Mucosa of rectum (tissue), 2 donors: ENCODE data around the gene FSD1.
"Not testable (repeated sequence)": the region's sequence is repeated elsewhere in the genome, so short reads cannot be mapped to it uniquely, and the experiment has no call there.

Experiments
- H3K27ac ChIP-seq, 2 donors: one replicate each; pipeline ENCODE4 v1.7.0; 2013; ENCODE audit warnings: inconsistent platforms in 2 of 2, low read depth in 2 of 2, low read length in 2 of 2
- H3K27me3 ChIP-seq, 2 donors: one replicate each; pipeline ENCODE4 v1.7.0; 2013; ENCODE audit warnings: low read length in 2 of 2; ENCODE audit not compliant: control insufficient read depth in 2 of 2, insufficient read depth in 2 of 2
- H3K36me3 ChIP-seq, 2 donors: one replicate each; pipeline ENCODE4 v1.7.0; 2013; ENCODE audit warnings: low read length in 2 of 2; ENCODE audit not compliant: control insufficient read depth in 2 of 2, insufficient read depth in 2 of 2
- H3K4me1 ChIP-seq, 2 donors: one replicate each; pipeline ENCODE4 v1.7.0; 2013; ENCODE audit warnings: low read length in 2 of 2, mild to moderate bottlenecking in 1 of 2; ENCODE audit not compliant: control insufficient read depth in 2 of 2, insufficient read depth in 2 of 2
- H3K4me3 ChIP-seq, 2 donors: one replicate each; pipeline ENCODE4 v1.7.0; 2013; ENCODE audit warnings: low read length in 2 of 2
- H3K9ac ChIP-seq, 2 donors: one replicate each; pipeline ENCODE4 v1.7.0; 2013; ENCODE audit warnings: low read length in 2 of 2, low read depth in 1 of 2, mild to moderate bottlenecking in 1 of 2
- H3K9me3 ChIP-seq, 2 donors: one replicate each; pipeline ENCODE4 v1.7.0; 2013; ENCODE audit warnings: low read length in 2 of 2; ENCODE audit not compliant: control insufficient read depth in 2 of 2
- donor health status: healthy.
- donor health status: Normal muscosa, but diverticular disease.

Gene FSD1

DNA sequence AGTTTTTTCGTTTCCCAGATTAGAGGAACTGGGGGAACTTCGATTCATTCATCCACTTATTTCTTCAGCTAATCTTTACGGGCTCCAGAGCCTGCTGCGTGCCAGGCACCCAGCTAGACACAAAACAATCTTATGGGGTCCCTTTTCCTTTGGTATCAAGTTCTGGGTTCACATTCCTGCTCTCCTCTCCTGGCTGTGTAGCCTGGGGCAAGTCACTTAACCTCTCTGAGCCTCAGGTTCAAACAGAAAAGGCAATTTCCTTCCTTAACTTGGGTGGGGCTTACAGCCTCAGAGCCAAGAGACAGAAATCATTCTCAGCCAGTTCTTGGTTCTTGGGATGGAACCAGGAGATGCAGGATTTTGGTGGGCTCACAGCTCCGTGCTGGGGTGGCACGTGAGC is 19.4 kb upstream of the FSD1 start:
- no peaks in the 10 kb centered on the region for H3K9me3 ChIP-seq
- H3K27ac ChIP-seq: peak overlapping the region; percentile 81 to 82
- H3K9ac ChIP-seq: peak overlapping the region; percentile 63 to 77
- no peaks in the 10 kb centered on the region for H3K36me3 ChIP-seq
- H3K4me1 ChIP-seq: peaks cover 0 to 5% of the 10 kb centered on the region in 2 donors
- peaks cover 16 to 20% of the 10 kb centered on the region in 2 donors for H3K27me3 ChIP-seq
- H3K4me3 ChIP-seq: peak overlapping the region; percentile 83 to 89

DNA sequence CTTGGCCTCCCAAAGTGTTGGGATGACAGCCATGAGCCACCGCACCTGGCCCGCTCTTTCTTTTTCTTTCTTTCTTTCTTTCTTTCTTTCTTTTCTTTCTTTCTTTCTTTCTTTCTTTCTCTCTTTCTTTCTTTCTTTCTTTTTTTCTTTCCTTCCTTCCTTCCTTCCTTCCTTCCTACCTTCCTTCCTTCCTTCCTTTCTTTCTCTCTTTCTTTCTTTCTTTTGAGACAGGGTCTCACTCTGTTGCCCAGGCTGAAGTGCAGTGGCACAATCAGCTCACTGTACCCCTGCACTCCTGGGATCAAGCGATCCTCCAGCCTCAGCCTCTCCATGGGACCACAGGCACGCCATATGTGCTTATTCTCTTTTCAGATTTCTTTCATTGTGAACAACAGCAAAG is 18.3 kb upstream of the FSD1 start:
- not testable (repeated sequence) for H3K9ac ChIP-seq, H3K4me3 ChIP-seq, H3K27me3 ChIP-seq, H3K4me1 ChIP-seq, H3K9me3 ChIP-seq, H3K36me3 ChIP-seq, H3K27ac ChIP-seq

- Histone ChIP-seq H3K4me1 (peaks cover 0 to 5% of the 10 kb centered on the region in 2 donors), H3K27ac (no peak overlapping the region), H3K9me3 (no peaks in the 10 kb centered on the region), H3K9ac (no peak overlapping the region), H3K4me3 (no peak overlapping the region), H3K27me3 (peaks cover 0 to 1% of the 10 kb centered on the region in 2 donors), H3K36me3 (no peaks in the 10 kb centered on the region)
Measured at GRCh38 chr19:4288091-4288777, 16.2 kb upstream of the FSD1 start.

DNA sequence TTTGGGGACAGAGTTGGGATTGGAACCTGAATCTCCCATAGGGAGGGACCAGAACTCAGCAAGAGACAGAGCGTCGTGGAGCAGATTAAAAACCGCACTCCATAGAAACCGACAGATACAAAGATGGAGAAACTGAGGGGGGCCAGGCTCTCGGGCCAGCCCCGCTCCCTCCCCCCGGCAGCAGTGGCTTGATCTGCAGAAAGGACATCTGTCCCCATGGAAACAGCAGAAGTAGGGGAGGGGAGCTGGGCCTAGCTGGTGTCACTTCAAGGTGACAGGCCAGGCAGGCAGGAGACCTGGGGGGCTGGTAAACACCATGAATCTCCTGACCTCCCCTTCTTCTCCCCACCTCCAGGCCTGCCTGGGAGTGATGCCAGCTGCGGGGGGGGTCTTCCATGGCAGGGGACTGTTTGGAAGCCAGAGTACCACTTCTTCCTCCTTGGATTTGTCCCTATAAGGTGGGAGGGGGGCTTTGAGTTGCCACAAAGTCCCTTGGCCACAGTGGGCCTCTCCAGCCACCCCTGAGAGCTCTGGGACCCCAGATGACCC is 13.1 kb upstream of the FSD1 start:
- no peaks in the 10 kb centered on the region for H3K9me3 ChIP-seq
- no peaks in the 10 kb centered on the region for H3K36me3 ChIP-seq
- H3K4me1 ChIP-seq: no peaks in the 10 kb centered on the region
- H3K27ac ChIP-seq: no peak overlapping the region
- no peak overlapping the region for H3K4me3 ChIP-seq
- no peaks in the 10 kb centered on the region for H3K27me3 ChIP-seq
- H3K9ac ChIP-seq: no peak overlapping the region

DNA sequence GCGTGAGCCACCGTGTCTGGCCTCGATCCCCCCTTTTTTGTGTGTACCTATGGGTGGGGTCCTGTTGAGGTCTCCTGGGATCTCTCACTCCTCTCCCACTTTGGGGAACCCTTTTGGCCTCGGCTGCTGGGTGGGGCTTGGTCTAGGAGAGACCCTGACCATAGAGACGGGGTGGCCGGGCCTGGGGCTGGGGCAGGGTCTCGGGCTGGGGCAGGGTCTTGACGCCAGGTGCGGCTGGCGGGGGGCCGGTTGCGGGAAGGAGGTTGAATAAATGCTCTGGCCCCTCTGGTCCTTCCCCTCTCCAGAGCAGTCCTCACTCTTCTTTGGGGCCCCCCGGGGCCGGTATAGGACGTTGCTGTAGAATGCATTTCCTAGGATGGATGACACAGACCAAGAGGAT is 11.9 kb upstream of the FSD1 start:
- Histone ChIP-seq H3K27me3 (no peaks in the 10 kb centered on the region), H3K9ac (no peak overlapping the region), H3K36me3 (no peaks in the 10 kb centered on the region), H3K9me3 (no peaks in the 10 kb centered on the region), H3K4me3 (no peak overlapping the region), H3K4me1 (no peaks in the 10 kb centered on the region), H3K27ac (no peak overlapping the region)

GRCh38 chr19:4294389-4294788 is 10.0 kb upstream of the FSD1 start:
- Histone ChIP-seq H3K27ac (no peak overlapping the region), H3K9ac (no peak overlapping the region), H3K4me1 (no peaks in the 10 kb centered on the region), H3K4me3 (no peak overlapping the region), H3K36me3 (no peaks in the 10 kb centered on the region), H3K9me3 (no peaks in the 10 kb centered on the region), H3K27me3 (no peaks in the 10 kb centered on the region)

GRCh38 chr19:4295972-4296771 is 8.2 kb upstream of the FSD1 start:
- no peak overlapping the region for H3K4me3 ChIP-seq
- H3K9ac ChIP-seq: no peak overlapping the region
- H3K9me3 ChIP-seq: no peaks in the 10 kb centered on the region
- H3K27me3 ChIP-seq: no peaks in the 10 kb centered on the region
- no peaks in the 10 kb centered on the region for H3K36me3 ChIP-seq
- H3K4me1 ChIP-seq: no peaks in the 10 kb centered on the region
- no peak overlapping the region for H3K27ac ChIP-seq

GRCh38 chr19:4297901-4298809 is 6.2 kb upstream of the FSD1 start:
- no peak overlapping the region for H3K27ac ChIP-seq
- no peak overlapping the region for H3K4me3 ChIP-seq
- H3K9ac ChIP-seq: no peak overlapping the region
- no peaks in the 10 kb centered on the region for H3K27me3 ChIP-seq
- no peaks in the 10 kb centered on the region for H3K36me3 ChIP-seq
- no peaks in the 10 kb centered on the region for H3K4me1 ChIP-seq
- H3K9me3 ChIP-seq: no peaks in the 10 kb centered on the region

DNA sequence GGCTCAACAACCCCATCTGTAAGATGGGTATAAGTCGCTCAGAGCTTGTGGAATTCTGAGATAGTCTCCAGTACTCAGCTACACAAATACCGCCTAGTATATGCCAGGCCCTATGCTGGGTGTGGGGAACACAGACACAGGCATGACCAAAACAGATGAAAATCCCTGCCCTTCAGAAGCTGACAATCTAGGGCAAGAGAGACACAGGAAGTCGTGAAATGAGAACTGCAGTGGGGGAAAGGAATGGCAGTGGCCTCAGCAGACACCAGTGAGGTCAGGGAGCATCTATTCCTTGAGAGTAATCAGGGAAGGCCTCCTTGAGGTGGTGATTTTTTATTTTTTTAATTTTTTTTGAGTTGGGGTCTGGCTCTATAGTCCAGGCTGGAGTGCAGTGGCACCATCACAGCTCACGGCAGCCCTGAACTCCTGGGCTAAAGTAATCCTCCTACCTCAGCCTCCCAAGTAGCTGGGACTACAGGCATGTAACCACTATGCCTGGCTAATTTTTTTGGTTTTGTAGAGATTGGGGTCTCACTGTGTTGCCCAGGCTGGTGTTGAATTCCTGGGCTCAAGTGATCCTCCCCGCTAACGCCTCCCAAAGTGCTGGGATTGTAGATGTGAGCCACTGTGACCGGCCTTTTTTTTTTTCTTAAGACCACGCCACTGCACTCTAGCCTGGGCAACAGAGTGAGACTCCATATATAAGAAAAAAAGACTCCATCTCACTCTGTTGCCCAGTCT is 5.4 kb upstream of the FSD1 start:
- no peak overlapping the region for H3K27ac ChIP-seq
- H3K9ac ChIP-seq: no peak overlapping the region
- no peak overlapping the region for H3K4me3 ChIP-seq
- H3K27me3 ChIP-seq: no peaks in the 10 kb centered on the region
- H3K4me1 ChIP-seq: no peaks in the 10 kb centered on the region
- H3K36me3 ChIP-seq: no peaks in the 10 kb centered on the region
- H3K9me3 ChIP-seq: no peaks in the 10 kb centered on the region
